Ectodermal cell (in vitro differentiated cells): ENCODE data around the gene NUP58.

ENCODE experiments used
- H3K27ac ChIP-seq: 2 replicates; pipeline ENCODE4 v1.7.0; 2013; ENCODE audit warnings: mild to moderate bottlenecking, low read depth, low read length; ENCODE audit not compliant: insufficient read depth, poor library complexity, severe bottlenecking
- H3K27me3 ChIP-seq: 2 replicates; pipeline ENCODE4 v1.7.0; 2013; ENCODE audit warnings: mild to moderate bottlenecking, low read length; ENCODE audit not compliant: insufficient read depth, control insufficient read depth, poor library complexity, severe bottlenecking
- H3K36me3 ChIP-seq: one replicate; pipeline ENCODE4 v1.7.0; 2013; ENCODE audit warnings: low read length; ENCODE audit not compliant: control insufficient read depth, insufficient read depth
- H3K4me1 ChIP-seq: one replicate; pipeline ENCODE4 v1.7.0; 2013; ENCODE audit warnings: low read length; ENCODE audit not compliant: control insufficient read depth, insufficient read depth
- H3K4me3 ChIP-seq: 2 replicates; pipeline ENCODE4 v1.7.0; 2013; ENCODE audit warnings: low read depth, low read length, control low read depth; ENCODE audit not compliant: insufficient read depth
- H3K9me3 ChIP-seq: 2 replicates; pipeline ENCODE4 v1.7.0; 2013; ENCODE audit warnings: mild to moderate bottlenecking, low read length, moderate library complexity; ENCODE audit not compliant: control insufficient read depth
- WGBS, 2 experiments: methylation state at CpG; one replicate each; pipeline ENCODE4 v1.1.7; 2013; ENCODE audit warnings: missing lambda C conversion rate in 2 of 2; 5-methylcytosine and 5-hydroxymethylcytosine counted together

The NUP58 gene

GRCh38 chr13:25391932-25392331 lies 90.5 kb downstream of the NUP58 start:
- Histone ChIP-seq H3K27me3 (no peaks in the 10 kb centered on the region), H3K27ac (no peak overlapping the region), H3K36me3 (no peaks in the 10 kb centered on the region), H3K4me1 (no peaks in the 10 kb centered on the region), H3K4me3 (no peak overlapping the region), H3K9me3 (no peaks in the 10 kb centered on the region)
- 80 to 91% methylated on average over 4 of the region's 4 CpGs for WGBS, 2 experiments
